Heart left ventricle (tissue), 16 donors: Measurements from ENCODE around the gene KIAA0930. TPM values are rescaled to one million over a fixed set of nuclear protein-coding genes. Genes with fewer than 3 reads are reported as not detected.

Source experiments
- ATAC-seq, 4 donors: fragments of 200-7000 bp; cut with Tn5 transposase; one replicate each; pipeline ENCODE4 v1.9.1; 2020 to 2022; ENCODE audit warnings: moderate library complexity in 4 of 4, mild to moderate bottlenecking in 3 of 4, moderate number of reproducible peaks in 1 of 4
- DNase-seq, 5 donors: peaks; one replicate each; pipeline ENCODE4 v3.0.0-alpha.2; 2020
- H3K27ac ChIP-seq, 12 donors: fragments of 200-600 bp; sonication (generic) in 4 of 12; one replicate each; pipeline versions ENCODE4 v1.5.0 to v1.8.0; 2016 to 2022; ENCODE audit warnings: mild to moderate bottlenecking in 2 of 12
- H3K27me3 ChIP-seq, 9 donors: fragments of 200-600 bp; sonication (generic) in 2 of 9; one replicate each; pipeline versions ENCODE4 v1.5.1 to v1.8.0; 2016 to 2022; ENCODE audit warnings: mild to moderate bottlenecking in 3 of 9
- H3K36me3 ChIP-seq, 9 donors: fragments of 200-600 bp; sonication (generic) in 2 of 9; one replicate each; pipeline versions ENCODE4 v1.5.0 to v1.8.0; 2018 to 2022; ENCODE audit warnings: mild to moderate bottlenecking in 2 of 9
- H3K4me1 ChIP-seq, 12 donors: fragments of 200-600 bp; sonication (generic) in 4 of 12; one replicate each; pipeline versions ENCODE4 v1.5.0 to v1.8.0; 2016 to 2022; ENCODE audit warnings: mild to moderate bottlenecking in 3 of 12
- H3K4me3 ChIP-seq, 12 donors: fragments of 200-600 bp; sonication (generic) in 4 of 12; one replicate each; pipeline versions ENCODE4 v1.5.0 to v1.8.0; 2017 to 2022; ENCODE audit warnings: mild to moderate bottlenecking in 9 of 12, moderate library complexity in 4 of 12
- H3K9me3 ChIP-seq, 12 donors: fragments of 200-600 bp; sonication (generic) in 4 of 12; one replicate each; pipeline versions ENCODE4 v1.5.0 to v1.8.0; 2016 to 2022; ENCODE audit warnings: mild to moderate bottlenecking in 1 of 12
- POLR2A ChIP-seq, 2 donors: fragments of 450-650 bp; IDR thresholded peaks; one replicate each; pipeline ENCODE4 v1.6.1; 2017; ENCODE audit warnings: antibody characterized with exemption in 2 of 2, mild to moderate bottlenecking in 2 of 2, moderate library complexity in 2 of 2
- WGBS, 4 donors: extraction: QIAGEN DNeasy Blood & Tissue Kit in 2 of 4; methylation state at CpG; one replicate each; pipeline versions ENCODE4 v1.1.5 to v1.1.7; 2013 to 2018; 5-methylcytosine and 5-hydroxymethylcytosine counted together
- intact Hi-C, 10 donors: fragments of 100-400 bp; cut with DNase I; formaldehyde crosslinking; loops; one replicate each; pipeline versions ENCODE4 v1.11.1 to v1.14.2; 2022
- polyA plus RNA-seq, 2 donors: library from polyadenylated mRNA; stranded (reverse); fragments of 200-250 nt; gene quantifications; one replicate each; pipeline ENCODE4 v1.2.3, GENCODE V29; 2013
- total RNA-seq, 9 donors: library from RNA; depleted of rRNA in 2 of 9; stranded (reverse); fragments of >200 nt in 2 of 9; fragmentation: NEBNext Ultra II Directional in 3 of 9; extraction: Animal tissue kit (Norgen Biotek cat#: 25700) in 3 of 9; gene quantifications; one replicate each; pipeline versions ENCODE4 v1.1.0 to v1.2.4, GENCODE V29; 2016 to 2023
- TF ChIP-seq, protein P1 (sequence below), 12 donors: fragments of 200-600 bp; sonication (generic) in 4 of 12; IDR thresholded peaks; one replicate each; pipeline versions ENCODE4 v1.5.0 to v1.8.0; 2018 to 2022; ENCODE audit warnings: antibody characterized with exemption in 12 of 12, mild to moderate bottlenecking in 5 of 12
- donor health status: ischemic (EF 13 %, LVEDD 7.1; RV severe dilation, severe dysfunction).
- donor health status: healthy with polysubstance abuse.
- donor health status: DM: no; HTN: yes; CAD: no.
- donor health status: DM: no; HTN: no; CAD: no.
- donor health status: ischemic (EF 25% LVEDD 6.9; RV normal size, moderate dysfunction).
- donor health status: ischemic (EF 25% LVEDD 5.7; RV mildly dilated, moderate dysfunction).
- donor health status: healthy.
- donor health status: DM: yes; HTN: yes; CAD: no.
- donor health status: ischemic (EF 35%, LVEDD 5.7; RV mildly dilated, moderate dysfunction).
- donor health status: nonischemic (EF 11% LVEDD 7.7; RV severe dilation, severe dysfunction).
- donor health status: DM: yes; HTN: yes; CAD: no.
- donor health status: PGD.
- donor health status: ischemic (EF 29% LVEDD 5.4; RV normal size, mild dysfunction).
- donor health status: nonischemic (EF 23%, LVEDD 6.1; RV moderate dilation, normal function).

KIAA0930 gene
- total and polyA plus RNA-seq, 11 donors: 8.5 to 67.1 (median 18.7) TPM

DNA sequence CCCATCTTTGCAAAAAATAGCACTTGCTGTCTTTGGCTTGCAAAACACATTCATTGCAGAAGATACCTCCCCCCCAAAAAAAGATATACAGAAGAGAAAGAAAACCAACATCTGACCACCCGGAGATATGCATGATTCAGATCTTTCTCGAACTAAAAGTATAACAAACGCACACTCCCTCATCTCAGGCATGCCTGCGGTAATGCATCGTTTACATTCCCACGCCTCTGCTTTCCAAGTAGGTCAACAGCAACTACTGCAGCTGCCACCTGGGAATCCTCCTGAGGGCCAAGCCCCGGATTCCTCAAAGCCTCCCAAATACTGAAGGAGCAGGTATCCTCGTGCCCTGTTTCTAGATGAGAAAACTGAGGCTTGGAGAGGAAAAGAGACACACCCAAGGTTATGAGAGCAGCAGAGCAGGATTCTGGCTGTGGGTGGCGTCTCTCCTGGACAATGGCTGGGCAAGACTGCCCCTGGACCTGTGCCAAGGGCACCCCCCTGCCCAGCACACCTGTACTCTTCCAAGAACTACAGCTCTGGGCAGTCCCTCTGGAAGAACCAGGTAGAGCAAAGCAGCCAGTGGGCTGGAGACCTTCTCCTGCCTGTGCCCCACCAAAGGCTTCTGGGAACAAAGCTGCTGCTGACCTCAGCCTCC lies 38.9 kb downstream of the KIAA0930 start:
- ATAC-seq (no peak), DNase-seq (no peak)
- H3K36me3 ChIP-seq: peaks cover 0 to 91% (median 17%) of the 10 kb centered on the region in 9 donors
- no peaks in the 10 kb centered on the region for H3K9me3 ChIP-seq
- no peaks in the 10 kb centered on the region for H3K27me3 ChIP-seq
- TF ChIP-seq POLR2A (IDR thresholded peaks at IDR 0.05): no peak
- TF ChIP-seq, protein P1, sequence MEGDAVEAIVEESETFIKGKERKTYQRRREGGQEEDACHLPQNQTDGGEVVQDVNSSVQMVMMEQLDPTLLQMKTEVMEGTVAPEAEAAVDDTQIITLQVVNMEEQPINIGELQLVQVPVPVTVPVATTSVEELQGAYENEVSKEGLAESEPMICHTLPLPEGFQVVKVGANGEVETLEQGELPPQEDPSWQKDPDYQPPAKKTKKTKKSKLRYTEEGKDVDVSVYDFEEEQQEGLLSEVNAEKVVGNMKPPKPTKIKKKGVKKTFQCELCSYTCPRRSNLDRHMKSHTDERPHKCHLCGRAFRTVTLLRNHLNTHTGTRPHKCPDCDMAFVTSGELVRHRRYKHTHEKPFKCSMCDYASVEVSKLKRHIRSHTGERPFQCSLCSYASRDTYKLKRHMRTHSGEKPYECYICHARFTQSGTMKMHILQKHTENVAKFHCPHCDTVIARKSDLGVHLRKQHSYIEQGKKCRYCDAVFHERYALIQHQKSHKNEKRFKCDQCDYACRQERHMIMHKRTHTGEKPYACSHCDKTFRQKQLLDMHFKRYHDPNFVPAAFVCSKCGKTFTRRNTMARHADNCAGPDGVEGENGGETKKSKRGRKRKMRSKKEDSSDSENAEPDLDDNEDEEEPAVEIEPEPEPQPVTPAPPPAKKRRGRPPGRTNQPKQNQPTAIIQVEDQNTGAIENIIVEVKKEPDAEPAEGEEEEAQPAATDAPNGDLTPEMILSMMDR (IDR thresholded peaks at IDR 0.05): no peak
- H3K4me3 ChIP-seq: no peak overlapping the region
- peak overlapping the region in 1 of 12 donors; percentile 5 for H3K27ac ChIP-seq
- WGBS, 4 donors: 74 to 86% (median 83%) methylated on average over 8 to 9 of the region's 9 CpGs
- no peaks in the 10 kb centered on the region for H3K4me1 ChIP-seq
- intact Hi-C loops: no loop called here

DNA sequence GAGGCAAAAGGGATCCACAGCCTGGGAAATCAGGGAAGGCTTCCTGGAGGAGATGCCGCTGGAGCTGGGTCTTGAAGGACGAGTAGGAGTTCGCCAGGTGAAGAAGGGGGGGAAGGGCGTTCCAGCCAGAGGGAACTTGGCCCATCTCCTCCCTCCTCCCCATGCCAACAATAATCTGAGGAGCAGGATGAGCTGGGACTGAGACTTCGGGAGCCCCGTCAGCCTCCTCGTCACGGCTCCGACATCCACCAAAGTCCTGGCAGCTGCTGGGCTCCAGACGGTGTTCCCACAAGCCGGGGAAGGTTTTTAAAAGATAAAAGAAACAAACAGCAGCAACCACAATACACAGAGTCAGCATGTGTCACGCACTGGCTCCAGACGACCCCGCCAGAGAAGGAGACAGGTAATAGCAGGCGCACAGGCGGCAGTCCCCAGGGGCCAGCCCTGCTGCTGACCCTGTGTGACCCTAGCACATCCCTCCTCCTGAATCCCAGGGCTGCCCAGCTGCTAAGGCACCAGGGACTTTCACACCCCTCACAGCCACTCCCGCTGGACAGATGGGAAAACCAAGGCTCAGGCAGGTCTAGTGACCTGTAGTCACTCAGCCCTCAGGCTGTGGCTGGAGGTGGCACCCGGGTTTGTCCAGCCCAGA lies 39.7 kb downstream of the KIAA0930 start:
- Histone ChIP-seq H3K4me1 (no peaks in the 10 kb centered on the region), H3K27ac (peak overlapping the region in 1 of 12 donors; percentile 5), H3K27me3 (no peaks in the 10 kb centered on the region), H3K4me3 (no peak overlapping the region), H3K36me3 (peaks cover 0 to 97% (median 23%) of the 10 kb centered on the region in 9 donors), H3K9me3 (no peaks in the 10 kb centered on the region)
- ATAC-seq: no peak
- WGBS, 4 donors: 90 to 94% (median 92%) methylated on average over 16 to 18 of the region's 18 CpGs
- DNase-seq: no peak
- intact Hi-C loops: no loop called here
- TF ChIP-seq, protein P1 (IDR thresholded peaks at IDR 0.05): no peak
- no peak for TF ChIP-seq POLR2A (IDR thresholded peaks at IDR 0.05)

DNA sequence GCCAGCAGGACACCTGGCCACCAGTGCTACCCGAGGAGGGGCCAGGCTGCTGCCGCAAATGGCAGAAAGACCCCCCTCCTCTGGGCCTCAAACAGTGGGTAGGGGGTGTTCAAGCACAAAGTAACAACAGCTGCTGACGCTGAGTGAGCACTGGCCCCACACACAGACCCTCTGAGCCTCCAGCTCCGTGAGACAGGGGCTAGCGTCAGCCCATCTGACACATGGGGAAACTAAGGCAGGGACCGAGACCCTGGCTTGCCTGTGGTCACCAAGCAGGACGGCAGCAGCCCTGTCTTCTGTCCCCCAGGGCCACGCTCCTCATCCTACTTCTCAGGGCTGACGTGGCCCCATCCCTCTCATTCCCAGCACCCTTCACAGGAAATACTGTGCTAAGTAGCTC lies 40.5 kb downstream of the KIAA0930 start:
- DNase-seq: no peak
- no peak overlapping the region for H3K4me3 ChIP-seq
- no peaks in the 10 kb centered on the region for H3K27me3 ChIP-seq
- H3K27ac ChIP-seq: no peak overlapping the region
- intact Hi-C loops: no loop called here
- H3K9me3 ChIP-seq: no peaks in the 10 kb centered on the region
- peaks cover 0 to 93% (median 26%) of the 10 kb centered on the region in 9 donors for H3K36me3 ChIP-seq
- WGBS, 4 donors: 87 to 96% (median 94%) methylated on average over 9 of the region's 9 CpGs
- H3K4me1 ChIP-seq: no peaks in the 10 kb centered on the region
- TF ChIP-seq, protein P1 (IDR thresholded peaks at IDR 0.05): no peak
- no peak for TF ChIP-seq POLR2A (IDR thresholded peaks at IDR 0.05)
- no peak for ATAC-seq

DNA sequence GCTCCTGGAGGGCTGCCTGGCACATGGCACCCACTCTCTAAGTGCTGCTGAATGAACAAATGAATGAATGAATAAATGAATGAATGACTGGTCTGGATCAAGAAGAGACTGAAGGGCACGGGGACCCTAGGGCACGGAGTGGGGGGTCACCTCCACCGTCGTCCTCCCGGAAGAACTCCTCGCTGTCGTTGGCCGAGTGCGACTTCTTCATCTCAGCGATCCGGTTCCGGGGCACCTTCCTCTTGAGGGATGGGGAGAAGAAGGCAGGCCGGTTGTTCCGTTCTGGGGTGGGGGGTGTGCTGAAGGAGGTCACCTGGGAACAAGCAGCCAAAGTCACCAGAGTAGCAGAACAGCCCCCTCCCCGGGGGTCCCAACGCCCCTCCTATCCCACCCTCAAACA lies 41.0 kb downstream of the KIAA0930 start:
- intact Hi-C loops: no loop called here
- H3K4me1 ChIP-seq: no peaks in the 10 kb centered on the region
- no peak overlapping the region for H3K4me3 ChIP-seq
- DNase-seq: no peak
- H3K36me3 ChIP-seq: peaks cover 0 to 89% (median 26%) of the 10 kb centered on the region in 9 donors
- no peak for ATAC-seq
- TF ChIP-seq, protein P1 (IDR thresholded peaks at IDR 0.05): no peak
- TF ChIP-seq POLR2A (IDR thresholded peaks at IDR 0.05): no peak
- H3K27ac ChIP-seq: no peak overlapping the region
- H3K27me3 ChIP-seq: no peaks in the 10 kb centered on the region
- WGBS, 4 donors: 93 to 97% (median 96%) methylated on average over 14 to 16 of the region's 16 CpGs
- H3K9me3 ChIP-seq: no peaks in the 10 kb centered on the region
